Colon (tissue), 2 donors: ENCODE results near the gene PGS1.

ENCODE experiments used
- FAIRE-seq: peaks from 2 replicates; lab custom pipeline; 2012; peaks lifted over from hg19 to GRCh38; lab: Jason Lieb, UNC
- donor health status: control.
- donor health status: control.

PGS1 gene

DNA sequence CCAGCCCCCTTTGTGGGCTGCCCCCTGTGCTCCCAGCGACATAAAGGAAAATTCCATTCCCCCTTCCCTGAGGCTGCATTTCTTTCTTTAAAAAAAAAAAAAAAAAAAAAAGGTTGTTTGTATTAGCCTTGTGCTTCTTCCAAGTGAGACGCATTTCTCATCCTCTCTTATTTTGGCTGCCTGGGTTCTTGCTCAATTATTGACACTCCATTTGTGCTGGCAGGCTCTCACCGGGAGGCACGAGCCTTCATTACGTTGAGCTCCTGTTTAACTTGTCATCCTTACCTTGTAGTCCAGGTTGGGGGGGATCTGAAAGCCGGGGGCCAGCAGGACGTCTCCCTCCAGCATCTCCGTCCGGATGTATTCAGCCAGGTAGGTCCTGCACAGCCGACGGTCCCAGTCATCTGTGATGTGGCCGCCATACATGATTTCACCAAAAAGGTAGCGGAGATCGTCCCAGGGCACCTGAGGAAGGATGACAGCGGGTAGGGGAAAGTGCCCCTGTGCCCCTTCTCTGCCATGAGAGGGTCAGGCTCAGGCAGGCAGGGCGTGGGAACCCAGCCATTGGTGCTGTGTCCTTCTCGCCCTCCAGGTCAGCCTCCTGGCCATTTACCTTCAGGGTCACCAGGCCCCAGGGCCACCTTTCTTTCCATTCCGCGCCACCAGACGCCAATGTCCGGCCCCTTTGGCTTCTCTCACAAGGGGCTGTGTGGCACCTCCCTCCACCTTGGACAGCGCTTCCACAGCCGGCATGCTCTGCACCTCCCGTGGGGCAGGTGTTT lies 50.6 kb downstream of the PGS1 start:
- no peak for FAIRE-seq

DNA sequence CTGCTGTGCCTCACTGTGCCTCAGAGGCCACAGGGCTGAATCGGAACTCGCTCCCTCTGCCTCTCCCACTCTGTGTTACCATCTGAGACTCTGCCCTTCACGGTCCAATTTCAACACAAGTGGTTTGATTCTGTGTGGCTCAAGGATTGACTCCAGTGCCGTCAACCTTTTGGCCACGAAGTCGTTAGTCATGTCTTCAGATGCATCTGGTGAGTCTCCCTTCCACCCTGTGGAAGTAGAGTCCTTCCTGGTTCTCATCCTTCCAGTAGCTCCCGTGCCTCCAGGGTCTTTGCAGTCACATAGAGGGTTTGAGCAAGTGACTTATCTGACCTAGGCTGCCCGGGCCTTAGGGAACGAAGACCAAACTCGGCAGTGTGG lies 51.2 kb downstream of the PGS1 start:
- FAIRE-seq = no peak

DNA sequence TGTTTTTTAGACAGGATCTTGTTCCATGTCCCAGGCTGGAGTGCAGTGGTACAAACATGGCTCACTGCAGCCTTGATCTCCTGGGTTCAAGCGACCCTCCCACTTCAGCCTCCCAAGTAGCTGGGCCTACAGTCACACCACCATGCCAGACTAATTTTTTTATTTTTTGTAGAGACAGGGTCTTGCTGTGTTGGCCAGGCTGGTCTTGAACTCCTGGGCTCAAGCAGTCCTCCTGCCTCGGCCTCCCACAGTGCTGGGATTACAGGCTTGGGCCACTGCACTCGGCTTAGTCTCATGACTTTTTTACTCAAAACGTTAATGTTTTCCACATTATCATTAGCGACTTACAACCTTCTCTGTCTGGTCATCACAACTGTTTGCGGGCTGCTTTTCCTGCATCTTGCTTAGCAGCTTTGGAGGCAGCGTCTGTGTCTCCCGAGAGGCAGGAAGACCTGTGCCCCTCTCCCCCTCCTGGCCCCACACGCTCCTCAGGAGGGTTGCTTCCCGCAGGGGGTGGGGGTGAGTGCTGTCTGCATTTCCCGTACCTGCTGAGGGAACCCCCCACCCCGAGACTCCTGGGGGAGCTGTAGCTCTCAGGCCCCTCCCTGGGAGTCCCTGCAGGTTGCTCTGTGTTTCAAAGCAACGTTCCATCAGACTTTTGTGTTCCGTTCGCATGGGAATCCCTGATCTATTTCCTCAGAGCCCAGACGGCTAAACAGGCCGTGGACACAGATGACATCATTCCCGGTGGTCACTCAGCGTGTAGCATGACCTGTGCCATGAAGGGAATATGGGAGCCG lies 52.6 kb downstream of the PGS1 start:
- no peak for FAIRE-seq

DNA sequence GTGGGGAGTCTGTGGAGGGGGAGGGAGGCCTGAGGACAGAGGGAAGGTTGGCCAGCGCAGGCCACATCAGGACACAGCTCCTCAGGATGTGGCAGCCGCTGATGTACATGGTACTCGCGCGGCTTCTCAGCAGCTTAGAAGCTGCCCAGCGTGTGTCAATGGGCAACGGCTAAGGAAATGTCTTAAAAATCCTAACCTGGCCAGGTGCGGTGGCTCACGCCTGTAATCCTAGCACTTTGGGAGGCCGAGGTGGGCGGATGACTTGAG lies 53.2 kb downstream of the PGS1 start:
- no peak for FAIRE-seq

DNA sequence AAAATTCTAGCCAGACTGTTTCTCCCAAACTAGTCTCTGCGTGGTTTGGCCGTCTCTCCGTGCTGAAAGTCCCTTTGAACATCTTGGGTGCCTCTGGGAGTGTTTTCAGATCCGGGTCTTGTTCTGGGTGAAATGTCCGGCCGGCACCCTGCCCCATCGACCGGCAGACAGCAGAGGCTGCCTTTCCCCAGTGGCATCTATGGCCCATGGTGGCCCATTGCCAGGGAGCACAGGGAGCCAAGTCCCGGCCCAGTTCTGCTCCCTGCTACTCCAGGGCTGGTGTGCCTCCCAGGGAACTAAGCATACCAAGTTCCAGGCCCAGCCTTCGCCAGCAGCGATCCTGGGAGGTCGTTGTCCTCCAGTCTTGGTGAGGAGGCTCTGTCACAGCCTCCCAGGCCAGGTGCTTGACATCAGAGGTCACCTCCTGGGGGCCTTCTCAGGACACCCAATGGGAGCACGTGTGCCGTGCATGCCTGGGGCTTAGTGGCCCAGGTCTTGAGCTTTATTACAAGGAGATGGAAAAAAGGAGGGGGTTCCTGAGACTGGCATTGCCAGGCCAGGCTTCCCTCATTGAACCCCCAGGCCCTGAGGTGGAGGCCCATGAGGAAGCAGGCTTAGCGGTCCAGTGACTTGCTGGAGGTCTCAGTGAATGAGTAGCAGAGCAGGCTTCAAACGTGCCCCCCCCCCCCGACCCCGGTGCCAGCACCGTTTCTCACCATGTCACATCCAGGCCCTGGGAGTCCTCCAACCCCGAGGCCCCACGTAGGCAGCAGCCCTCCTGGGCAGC lies 54.0 kb downstream of the PGS1 start:
- no peak for FAIRE-seq

DNA sequence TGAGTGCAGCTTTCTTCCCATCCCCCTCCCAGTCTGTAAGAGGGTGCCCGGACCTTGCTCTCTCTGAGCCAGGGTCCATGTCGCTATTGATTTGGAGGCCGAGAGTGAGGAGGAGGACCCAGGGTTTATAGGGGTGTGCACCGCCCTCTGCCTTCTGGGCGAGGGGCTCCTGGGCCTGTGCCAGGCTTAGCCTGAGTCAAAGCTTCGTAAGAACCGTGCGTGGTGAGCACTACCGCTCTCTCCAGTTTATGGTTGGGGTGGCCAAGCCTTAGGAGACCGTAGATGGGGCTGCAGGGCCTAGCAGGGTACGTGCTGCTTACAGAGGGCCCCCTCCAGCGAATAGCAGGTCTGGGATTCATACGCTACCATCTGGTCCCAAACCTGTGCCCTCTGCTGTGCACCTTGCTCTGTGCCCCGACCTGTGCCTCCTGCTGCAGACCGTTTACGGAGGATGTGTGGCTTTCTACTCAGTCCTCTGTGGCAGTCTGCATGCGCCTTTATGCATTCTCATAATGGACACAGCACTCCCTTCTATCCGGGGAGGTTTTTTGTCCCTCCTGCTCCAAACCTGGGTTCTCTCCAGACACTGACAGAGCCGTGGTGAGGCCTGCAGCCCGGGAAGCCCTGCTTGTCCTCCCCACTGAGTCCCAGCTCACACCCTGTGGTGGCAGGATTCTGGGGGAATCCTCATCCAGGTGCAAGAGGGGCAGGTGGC lies 54.7 kb downstream of the PGS1 start:
- no peak for FAIRE-seq

DNA sequence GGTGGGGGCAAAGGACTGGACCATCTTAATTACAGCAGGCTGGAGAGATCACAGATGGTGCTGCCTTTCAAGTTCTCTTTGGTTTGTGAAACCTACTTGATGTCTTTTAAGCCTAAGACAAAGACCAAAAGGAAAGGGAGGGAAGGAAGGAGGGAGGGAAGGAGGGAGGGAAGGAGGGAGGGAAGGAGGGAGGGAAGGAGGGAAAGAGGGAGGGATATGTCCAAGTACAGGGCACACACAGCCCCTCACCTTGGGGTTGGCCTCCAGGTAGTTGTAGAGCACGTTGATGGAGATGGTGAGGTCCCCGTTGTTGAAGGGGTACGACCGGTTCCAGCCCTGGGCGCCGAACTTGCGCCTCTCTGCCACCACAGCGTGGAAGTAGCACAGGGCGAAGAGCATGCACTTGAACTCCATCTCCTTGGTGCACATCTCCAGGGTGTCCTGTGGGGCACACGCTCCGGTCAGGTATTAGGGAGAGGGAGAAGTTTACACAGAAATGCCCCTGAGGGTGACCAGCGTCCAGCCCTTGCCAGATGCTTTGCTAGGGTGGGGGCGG lies 55.4 kb downstream of the PGS1 start:
- no peak for FAIRE-seq

DNA sequence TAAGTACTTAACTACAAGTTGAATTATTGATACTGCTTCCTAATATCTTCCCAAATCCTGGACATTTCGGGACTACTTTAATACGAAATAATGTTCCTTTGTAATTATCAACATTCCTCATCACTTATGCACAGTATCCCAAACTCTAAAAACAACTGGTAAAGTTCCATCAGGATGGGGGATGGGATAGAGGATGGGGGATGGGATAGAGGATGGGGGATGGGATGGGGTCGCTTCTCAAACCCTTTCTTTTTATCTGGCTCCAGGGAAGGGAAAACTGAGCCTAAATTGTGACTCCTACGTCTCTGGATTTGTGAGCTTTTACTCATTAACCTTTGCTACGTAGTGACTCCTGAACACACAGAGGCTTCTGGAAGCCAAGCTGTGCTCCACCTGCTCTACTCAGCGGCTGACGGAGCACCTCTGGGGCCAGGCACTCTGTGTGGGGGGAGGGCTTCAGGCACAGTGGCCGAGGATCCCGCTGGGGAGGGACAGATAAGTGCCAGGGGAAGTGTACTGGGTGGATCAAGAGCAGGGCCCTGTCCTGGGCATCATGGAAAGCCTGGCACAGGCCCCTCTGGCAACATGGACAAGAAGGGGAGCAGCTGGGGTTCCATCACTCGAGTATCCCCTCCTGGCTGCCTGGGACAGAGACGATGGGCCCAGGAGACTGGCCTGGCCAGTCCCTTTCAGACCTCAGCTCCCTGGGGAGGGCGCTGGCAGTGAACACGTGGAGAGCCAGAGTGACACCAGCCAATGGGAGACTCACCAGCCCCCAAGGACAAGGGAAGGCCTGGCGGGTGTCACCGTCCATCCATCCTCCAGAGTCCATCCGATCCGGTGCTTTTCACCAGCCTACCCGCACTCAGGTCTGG lies 56.2 kb downstream of the PGS1 start:
- FAIRE-seq = no peak

DNA sequence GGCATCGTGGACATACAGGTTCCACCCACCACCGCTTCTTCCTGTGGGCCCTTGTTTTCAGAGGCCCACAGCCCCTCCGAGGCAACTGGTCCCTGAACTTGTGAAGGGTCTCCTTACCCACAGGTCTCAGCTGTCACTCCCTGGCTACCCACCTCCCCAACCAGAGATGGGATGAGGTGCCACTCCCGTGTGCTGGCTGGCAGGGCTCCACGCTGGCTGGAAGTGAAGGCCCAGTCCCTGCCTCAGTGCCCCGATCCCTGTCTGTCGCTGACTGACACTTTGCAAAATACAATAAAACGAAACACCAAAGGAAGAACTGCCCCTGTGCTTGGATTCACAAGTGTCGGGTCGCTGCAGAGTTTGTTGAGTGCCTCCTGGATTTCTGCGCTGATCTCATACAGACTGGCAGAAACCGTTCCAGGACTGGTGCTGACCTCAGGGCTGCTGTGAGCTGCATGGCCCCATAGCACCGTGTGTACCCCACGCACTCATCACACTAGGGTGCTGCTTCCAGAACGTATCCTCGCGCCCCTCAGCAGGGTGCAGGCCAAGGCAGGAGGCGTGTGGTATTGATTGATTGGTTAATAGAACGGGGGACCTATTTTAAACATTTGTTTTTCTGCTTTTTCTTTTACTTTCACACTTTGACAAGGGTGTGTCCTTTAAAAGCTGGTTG lies 57.0 kb downstream of the PGS1 start:
- no peak for FAIRE-seq

DNA sequence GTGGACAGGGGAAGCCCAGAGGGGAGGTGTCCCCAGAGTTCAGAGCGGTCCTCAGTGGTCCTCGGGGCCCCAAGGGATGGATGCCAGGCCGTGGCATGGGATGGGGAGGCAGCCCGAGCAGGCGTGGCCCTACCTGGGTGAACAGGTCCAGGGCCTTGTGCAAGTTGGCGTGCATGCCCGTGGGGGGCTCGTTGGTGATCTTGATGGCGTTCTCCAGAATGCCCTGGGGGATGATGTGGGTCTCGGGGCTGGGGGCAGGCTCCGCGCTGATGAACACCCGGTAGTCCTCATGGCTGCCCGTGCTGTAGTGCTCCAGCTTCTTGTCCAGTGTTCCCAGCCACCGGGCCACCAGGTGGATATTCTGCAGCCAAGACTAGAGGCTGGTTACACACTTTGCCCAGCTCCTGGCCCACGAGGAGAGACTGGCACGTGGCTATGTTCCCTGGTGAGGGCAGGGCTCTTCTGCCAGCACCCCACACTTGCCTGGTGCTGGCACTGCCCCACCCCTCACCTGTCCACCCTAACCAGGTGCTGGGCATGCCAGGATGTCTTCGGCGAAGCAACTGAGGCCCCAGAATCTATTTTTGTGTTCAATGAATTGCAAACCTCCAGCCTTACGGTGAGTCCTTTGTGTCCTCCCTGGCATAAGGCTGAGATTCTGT lies 59.2 kb downstream of the PGS1 start:
- no peak for FAIRE-seq

DNA sequence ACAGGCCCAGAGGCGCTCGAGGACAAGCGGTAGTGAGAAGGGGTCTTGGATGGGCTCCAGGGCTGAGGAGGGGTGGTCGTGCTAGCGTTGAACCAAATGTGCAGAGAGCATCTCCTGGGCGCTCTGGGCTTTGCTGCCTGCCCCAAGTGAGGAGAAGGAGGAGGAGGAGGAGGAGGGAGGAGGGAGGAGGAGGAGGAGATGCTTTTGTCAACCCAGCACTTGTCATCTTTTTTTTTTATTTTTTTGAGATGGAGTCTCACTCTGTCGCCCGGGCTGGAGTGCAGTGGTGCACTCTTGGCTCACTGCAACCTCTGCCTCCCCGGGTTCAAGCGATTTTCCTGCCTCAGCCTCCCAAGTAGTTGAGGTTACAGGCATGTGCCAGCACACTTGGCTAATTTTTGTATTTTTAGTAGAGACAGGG lies 59.8 kb downstream of the PGS1 start:
- no peak for FAIRE-seq

DNA sequence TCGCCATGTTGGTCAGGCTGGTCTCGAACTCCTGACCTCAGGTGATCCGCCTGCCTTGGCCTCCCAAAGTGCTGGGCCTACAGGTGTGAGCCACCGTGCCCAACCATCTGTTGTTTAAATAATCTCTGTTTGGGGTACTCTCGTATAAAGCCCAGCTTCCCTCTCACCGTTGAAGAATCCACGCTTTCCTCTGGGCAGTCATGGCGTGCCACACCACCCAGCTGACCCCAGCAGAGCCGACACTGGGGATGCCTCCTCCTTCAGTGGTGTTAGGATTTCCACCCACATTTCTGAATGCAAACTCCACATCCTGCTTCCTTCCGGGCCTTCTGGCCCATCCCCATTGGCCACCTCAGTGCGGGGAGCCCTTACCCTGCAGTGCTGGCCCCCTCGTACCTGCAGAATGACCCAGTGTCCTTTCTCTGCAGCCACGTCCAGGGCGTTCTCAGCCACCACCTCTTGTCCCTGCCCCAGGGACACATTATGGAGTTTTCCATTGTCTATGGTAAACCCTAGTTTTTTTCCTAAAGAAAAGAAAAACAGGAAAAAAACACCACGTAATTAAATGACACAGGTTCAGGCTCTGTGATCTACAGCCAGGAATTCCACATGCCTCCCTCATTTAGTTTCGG lies 60.4 kb downstream of the PGS1 start:
- FAIRE-seq = no peak

DNA sequence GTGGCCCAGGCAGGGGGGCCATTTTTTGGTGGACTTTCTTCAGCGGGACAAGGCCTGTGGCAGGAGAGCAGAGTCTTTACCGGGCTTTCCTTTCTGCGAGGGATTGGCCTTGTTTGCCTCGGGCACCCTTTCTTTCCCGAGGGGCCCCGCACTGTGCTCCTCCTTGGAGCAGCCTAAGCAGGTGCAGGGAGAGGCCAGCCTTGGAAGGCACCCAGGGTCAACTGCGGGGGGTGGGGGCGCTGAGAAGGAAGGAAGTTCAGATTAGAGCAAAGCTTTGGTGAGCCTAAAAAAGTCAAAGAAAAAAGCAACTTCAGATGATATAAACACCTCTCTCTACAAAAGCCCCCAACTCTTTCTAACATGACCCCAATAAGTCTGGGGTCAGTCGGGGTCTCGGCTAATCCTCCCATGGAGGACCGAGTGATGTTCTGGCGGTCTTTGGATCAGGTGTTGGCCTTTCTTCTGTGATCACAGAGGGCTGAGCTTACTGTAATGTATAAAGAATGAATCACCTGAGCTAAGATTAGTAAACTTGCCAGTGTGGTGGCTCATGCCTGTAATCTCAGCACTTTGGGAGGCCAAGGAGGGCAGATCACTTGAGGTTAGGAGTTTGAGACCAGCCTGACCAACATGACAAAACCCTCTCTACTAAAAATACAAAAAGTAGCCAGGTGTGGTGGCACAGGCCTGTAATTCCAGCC lies 63.0 kb downstream of the PGS1 start:
- no peak for FAIRE-seq

DNA sequence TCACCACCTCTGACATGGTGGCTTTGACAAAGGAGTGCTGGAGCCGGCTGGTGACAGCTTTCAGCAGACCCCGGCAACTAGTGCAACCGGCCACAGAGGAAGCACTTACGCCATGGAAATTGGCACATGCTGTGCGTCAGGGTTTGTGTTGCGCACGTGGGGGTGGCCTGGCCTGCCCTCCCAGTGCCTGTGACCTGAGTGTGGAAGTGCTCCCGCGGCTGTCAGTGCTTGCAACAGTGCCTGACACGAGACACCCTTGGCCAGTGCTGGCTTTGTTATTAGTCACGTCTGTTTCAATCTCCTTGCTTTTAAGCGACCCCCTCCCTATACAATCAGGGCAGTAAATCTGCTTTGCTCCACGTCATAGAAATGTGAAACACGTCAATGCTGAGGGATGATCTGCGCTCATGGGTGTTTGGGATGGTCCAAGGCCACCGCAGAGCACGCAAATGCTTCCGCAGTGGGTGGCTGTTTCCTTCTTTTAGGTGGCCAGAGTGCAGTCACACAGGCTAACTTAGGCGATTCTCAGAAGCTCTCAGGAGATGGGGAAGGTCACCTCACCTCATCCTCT lies 64.3 kb downstream of the PGS1 start:
- FAIRE-seq = no peak

DNA sequence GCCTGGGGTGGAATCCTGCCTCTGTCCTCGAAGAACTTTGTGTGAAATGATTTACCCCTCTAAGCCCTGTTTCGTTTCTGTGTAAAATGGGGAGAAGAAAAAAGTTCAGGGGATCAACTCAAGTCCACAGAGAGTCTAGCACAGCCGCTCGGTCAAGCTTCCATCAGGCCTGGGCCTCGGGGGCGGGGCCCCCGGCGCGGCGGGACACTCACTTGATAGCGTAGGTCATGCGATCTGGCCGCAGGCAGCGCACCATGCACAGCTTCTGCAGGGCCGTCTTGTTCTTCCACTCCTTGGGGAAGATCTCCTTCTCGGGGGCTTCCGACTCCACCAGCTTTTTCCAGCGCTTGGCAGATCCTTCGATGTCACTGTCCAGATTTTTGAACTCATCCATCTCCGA lies 65.9 kb downstream of the PGS1 start:
- FAIRE-seq = no peak

DNA sequence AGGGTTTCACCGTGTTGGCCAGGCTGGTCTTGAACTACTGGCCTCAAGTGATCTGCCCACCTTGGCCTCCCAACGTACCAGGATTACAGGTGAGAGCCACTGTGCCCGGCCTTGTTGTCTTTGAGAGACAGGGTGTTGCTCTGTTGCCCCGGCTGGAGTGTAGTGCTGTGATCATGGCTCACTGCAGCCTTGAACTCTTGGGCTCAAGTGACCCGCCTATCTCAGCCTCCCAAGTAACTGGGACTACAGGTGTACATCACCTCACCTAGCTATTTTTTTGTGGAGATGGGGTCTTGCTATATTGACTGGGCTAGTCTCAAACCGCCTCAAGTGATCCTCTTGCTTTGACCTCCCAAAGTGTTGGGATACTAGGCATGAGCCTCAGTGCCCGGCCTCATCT lies 68.4 kb downstream of the PGS1 start:
- FAIRE-seq = no peak

DNA sequence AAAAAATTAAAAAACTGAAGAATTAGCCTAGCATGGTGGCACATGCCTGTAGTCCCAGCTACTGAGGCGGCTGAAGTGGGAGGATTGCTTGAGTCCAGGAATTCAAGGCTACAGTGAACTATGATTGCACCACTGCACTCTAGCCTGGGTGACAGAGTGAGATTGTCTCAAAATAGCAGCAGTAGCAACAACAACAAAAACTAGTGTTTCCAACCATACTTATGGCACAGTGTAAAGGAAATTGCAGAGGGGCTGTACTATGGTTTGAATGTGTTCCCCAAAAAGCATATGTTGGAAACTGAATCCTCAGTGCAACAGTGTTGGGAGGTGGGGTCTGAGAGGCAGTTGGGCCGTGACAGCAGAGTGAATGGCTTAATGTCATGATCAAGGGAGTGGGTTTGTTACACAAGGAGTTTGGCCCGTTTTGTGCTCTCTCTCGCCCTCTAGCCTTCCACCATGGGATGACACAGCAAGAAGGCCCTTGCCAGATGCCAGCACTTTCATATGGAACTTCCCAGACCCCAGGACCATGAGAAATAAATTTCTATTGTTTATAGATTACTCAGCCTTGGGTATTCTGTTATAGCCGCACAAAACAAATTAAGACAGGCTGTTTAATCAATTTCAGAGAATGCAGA lies 70.0 kb downstream of the PGS1 start:
- FAIRE-seq = no peak

DNA sequence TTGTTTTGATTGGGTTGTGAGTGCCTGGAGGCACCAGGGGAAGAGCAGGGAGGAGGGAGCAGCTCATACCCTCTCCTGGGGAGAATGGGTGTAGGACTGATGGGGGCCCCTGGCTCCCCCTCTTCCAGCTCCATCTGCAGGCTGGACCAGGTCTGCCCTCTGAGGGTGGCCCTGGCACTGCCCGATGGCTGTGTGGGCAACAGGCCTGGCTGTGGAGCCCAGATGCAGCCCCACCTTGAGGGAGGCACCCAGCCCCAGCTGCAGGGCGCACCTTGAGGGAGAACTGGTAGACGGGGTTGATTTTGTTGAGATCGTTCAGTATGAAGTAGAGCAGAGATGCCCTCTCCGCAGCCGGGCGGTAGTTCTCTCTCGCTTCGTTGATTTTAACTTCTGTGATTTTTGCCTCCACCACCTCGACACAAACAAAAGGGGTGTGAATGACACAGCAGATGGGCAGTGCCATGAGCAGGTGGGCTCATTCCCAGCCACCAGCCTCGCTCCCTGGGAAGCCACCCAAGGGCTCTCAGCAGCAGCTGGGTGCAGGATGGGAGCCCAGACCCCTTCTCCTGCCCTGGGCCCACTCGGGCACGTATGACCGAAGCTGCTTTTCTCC lies 71.6 kb downstream of the PGS1 start:
- FAIRE-seq = no peak
